B cell (primary cell): ENCODE data around the gene APCDD1.

Source experiments
- CTCF ChIP-seq: fragments of 200-600 bp; IDR thresholded peaks from one replicate; pipeline ENCODE4 v1.8.0; 2022; ENCODE audit warnings: antibody characterized with exemption, mild to moderate bottlenecking
- EZH2 ChIP-seq: IDR thresholded peaks from 2 replicates; pipeline ENCODE4 v1.6.1; 2012; ENCODE audit warnings: borderline replicate concordance, low read depth, mild to moderate bottlenecking, moderate library complexity, low read length; ENCODE audit not compliant: insufficient read depth, poor library complexity, severe bottlenecking

- TF ChIP-seq EZH2: no peak
- TF ChIP-seq CTCF: no peak
Measured at GRCh38 chr18:10454681-10455557, 484 bp downstream of the APCDD1 start.
